HG02840 (cell line): Measurements from ENCODE around the gene NES.
"Not testable (repeated sequence)": the region's sequence is repeated elsewhere in the genome, so short reads cannot be mapped to it uniquely, and the experiment has no call there.

ENCODE experiments used
- ATAC-seq: cut with Tn5 transposase; IDR thresholded peaks from one replicate; pipeline ENCODE4 v1.9.1; 2021; ENCODE audit warnings: mild to moderate bottlenecking, moderate library complexity, moderate number of reproducible peaks; ENCODE audit not compliant: unreplicated experiment, low FRiP score

The NES gene

GRCh38 chr1:156648951-156649350 lies 28.3 kb downstream of the NES start:
- no peak for ATAC-seq

GRCh38 chr1:156648496-156648895 lies 28.7 kb downstream of the NES start:
- ATAC-seq = no peak

- no peak for ATAC-seq
Measured at GRCh38 chr1:156647351-156647750, 29.9 kb downstream of the NES start.

- no peak for ATAC-seq
Measured at GRCh38 chr1:156646738-156647211, 30.4 kb downstream of the NES start.

GRCh38 chr1:156645666-156646065 lies 31.5 kb downstream of the NES start:
- ATAC-seq = no peak

GRCh38 chr1:156645056-156645455 lies 32.2 kb downstream of the NES start:
- ATAC-seq = no peak

- ATAC-seq = no peak
Measured at GRCh38 chr1:156644640-156645039, 32.6 kb downstream of the NES start.

GRCh38 chr1:156644146-156644545 lies 33.1 kb downstream of the NES start:
- ATAC-seq = no peak

- ATAC-seq = no peak
Measured at GRCh38 chr1:156643778-156644092, 33.5 kb downstream of the NES start.

- no peak for ATAC-seq
Measured at GRCh38 chr1:156643049-156643777, 34.0 kb downstream of the NES start.

- ATAC-seq = no peak
Measured at GRCh38 chr1:156642265-156643048, 34.8 kb downstream of the NES start.

GRCh38 chr1:156641761-156642264 lies 35.4 kb downstream of the NES start, which contains the start of gene BCAN:
Gene BCAN, plus strand, starts transcription at chr1:156642117. Its CDS starts 3,938 bp downstream, at chr1:156646055.
- ATAC-seq = no peak

- no peak for ATAC-seq
Measured at GRCh38 chr1:156640842-156641706, 36.1 kb downstream of the NES start.

- ATAC-seq = no peak
Measured at GRCh38 chr1:156639601-156640101, 37.6 kb downstream of the NES start.

GRCh38 chr1:156638189-156638985 lies 38.8 kb downstream of the NES start:
- no peak for ATAC-seq

GRCh38 chr1:156632355-156632754 lies 44.9 kb downstream of the NES start:
- ATAC-seq = no peak

- not testable (repeated sequence) for ATAC-seq
Measured at GRCh38 chr1:156631152-156631551, 46.1 kb downstream of the NES start.

GRCh38 chr1:156629823-156630449 lies 47.3 kb downstream of the NES start:
- ATAC-seq = no peak

GRCh38 chr1:156627313-156627880 lies 49.8 kb downstream of the NES start:
- ATAC-seq = no peak
